ENCODE measurements around the gene FAM236B. TPM values are rescaled to one million over a fixed set of nuclear protein-coding genes. Genes with fewer than 3 reads are reported as not detected.

Gene FAM236B
- not detected in 2 replicates for total RNA-seq

DNA sequence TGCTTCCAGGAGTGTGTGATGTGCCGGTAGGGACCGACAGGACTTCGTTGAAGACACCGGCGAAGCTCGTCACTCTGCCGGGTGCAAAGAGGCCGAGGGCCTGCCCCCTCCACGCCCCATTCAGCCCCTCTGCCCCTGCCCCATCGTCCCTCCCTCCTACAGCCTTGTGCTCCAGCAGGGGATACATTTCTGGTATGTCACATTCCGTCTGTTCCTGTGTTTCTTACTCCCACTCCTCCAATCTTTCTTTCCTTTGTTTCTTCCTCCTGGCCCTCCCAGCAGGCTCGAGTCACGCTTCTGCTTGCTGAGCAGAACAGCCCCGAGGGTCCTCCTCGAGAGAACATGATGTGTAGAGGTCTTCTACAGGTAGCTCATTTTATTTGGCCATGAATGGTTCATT, at the start of gene FAM236B:
Gene FAM236B (minus strand): TSS at position 101 of the 400 bp plus-strand sequence. CDS start 100 bp downstream, at position 1.

DNA sequence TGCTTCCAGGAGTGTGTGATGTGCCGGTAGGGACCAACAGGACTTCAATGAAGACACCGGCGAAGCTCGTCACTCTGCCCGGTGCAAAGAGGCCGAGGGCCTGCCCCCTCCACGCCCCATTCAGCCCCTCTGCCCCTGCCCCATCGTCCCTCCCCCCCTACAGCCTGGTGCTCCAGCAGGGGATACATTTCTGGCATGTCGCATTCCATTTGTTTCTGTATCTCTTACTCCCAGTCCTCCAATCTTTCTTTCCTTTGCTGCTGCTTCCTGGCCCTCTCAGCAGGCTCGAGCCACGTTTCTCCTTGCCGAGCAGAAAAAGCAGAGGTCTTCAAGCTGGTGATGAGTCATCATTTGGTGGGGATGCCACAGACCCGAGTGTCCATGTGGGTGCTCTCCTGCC, 25.6 kb upstream of the FAM236B start, which contains the start of gene FAM236D:
Gene FAM236D (minus strand): TSS at position 101 of the 400 bp plus-strand sequence. CDS start 100 bp downstream, at position 1.

DNA sequence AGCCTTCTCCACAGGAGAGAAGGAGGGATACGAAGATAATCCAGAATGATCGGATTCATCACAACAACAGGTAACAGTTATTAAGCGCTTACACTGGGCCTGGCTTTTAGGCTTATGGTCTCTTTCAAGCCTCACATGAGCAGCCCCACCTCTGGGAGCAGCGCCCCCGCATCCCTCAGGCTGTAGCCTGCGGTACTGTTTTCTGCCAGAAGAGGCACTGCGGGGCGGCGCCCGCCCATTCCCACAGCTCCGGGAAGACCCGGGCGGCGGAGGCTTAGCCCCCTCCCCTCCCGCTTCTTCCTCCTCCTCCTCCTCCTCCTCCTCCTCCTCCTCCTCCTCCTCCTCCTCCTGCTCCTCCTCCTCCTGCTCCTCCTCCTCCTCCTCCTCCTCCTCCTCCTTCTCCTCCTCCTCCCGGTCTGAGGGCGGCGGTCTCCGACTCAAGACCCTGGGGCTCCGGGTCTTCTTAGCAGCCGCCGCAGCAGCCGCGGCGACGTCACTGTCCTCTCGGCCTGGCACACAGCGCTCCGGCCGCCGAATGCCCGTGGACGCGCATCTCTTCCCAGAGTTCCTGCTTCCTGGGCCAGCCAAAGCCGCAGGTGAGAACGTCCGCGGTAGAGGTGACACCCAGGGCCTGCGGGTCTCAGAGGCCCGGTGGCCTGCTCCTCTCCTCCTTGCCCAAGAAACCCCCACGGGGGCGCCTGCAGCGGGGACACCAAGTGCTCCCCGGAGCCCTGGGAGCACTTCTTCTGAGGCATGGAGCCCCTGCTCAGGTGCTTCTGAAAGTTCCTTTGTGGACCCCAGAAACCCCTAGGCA, 5.6 kb downstream of the FAM236B start, which contains the start of gene DMRTC1B:
Gene DMRTC1B (plus strand): TSS at position 238 of the 814 bp plus-strand sequence. CDS start 68,246 bp downstream, outside the sequence.

Other genes starting within 250 kb of the FAM236B start
- gene HDAC8, start 209.8 kb downstream of the FAM236B start, total RNA-seq: 28.6 and 36.4 TPM in 2 replicates
- 5.0 and 6.2 TPM in 2 replicates for gene PHKA1, start 68.4 kb downstream of the FAM236B start, total RNA-seq
- not detected in 2 replicates for gene DMRTC1B, start 5.8 kb downstream of the FAM236B start, total RNA-seq
- gene FAM236D, start 25.6 kb upstream of the FAM236B start, total RNA-seq: not detected in 2 replicates
- gene FAM236C, start 130.0 kb upstream of the FAM236B start, total RNA-seq: not detected in 2 replicates
- not detected in 2 replicates for gene FAM236A, start 155.5 kb upstream of the FAM236B start, total RNA-seq
- gene DMRTC1, start 161.2 kb upstream of the FAM236B start, total RNA-seq: not detected in 2 replicates
- not detected in 2 replicates for gene PABPC1L2B, start 220.3 kb upstream of the FAM236B start, total RNA-seq